Measurements from ENCODE around the gene FCRLA. TPM values are rescaled to one million over a fixed set of nuclear protein-coding genes. Genes with fewer than 3 reads are reported as not detected.
"Not testable (repeated sequence)": the region's sequence is repeated elsewhere in the genome, so short reads cannot be mapped to it uniquely, and the experiment has no call there.

Gene FCRLA
- total RNA-seq, 4 donors from 2014 or later = 0.19 to 2.2 (median 2.0) TPM; not detected in 1

DNA sequence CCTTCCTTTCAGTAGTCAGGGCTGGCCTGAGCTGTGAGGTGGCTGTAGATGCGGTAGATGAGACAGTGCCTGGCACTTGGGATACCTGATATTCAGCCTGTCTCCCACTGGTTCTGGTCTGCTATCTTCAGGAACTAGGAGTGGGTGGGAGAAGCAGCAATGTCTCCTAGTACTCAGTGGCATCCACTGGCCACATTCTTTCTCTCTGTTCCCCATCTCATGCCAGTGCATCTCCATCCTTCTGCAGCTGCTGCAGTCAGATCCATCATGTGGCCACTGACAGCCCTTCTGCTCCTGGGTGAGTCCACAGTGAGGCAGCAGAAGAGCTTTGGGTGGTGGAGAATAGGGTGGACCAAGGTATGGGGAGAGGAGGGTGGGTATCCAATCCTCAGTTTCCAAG is 15.4 kb downstream of the FCRLA start:
- no peak for TF ChIP-seq POLR2A (IDR thresholded peaks at IDR 0.05)
- TF ChIP-seq, protein P1, sequence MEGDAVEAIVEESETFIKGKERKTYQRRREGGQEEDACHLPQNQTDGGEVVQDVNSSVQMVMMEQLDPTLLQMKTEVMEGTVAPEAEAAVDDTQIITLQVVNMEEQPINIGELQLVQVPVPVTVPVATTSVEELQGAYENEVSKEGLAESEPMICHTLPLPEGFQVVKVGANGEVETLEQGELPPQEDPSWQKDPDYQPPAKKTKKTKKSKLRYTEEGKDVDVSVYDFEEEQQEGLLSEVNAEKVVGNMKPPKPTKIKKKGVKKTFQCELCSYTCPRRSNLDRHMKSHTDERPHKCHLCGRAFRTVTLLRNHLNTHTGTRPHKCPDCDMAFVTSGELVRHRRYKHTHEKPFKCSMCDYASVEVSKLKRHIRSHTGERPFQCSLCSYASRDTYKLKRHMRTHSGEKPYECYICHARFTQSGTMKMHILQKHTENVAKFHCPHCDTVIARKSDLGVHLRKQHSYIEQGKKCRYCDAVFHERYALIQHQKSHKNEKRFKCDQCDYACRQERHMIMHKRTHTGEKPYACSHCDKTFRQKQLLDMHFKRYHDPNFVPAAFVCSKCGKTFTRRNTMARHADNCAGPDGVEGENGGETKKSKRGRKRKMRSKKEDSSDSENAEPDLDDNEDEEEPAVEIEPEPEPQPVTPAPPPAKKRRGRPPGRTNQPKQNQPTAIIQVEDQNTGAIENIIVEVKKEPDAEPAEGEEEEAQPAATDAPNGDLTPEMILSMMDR (IDR thresholded peaks at IDR 0.05) = no peak
- H3K4me3 ChIP-seq (ENCODE audit: low read depth, poor library complexity, severe bottlenecking) = no peak overlapping the region
- intact Hi-C loops (cut with DNase I; ENCODE audit: low total_unique reads) = loop anchor here (10.0 kb wide), 1 partner anchor 238 kb away; no protein-coding TSS in a partner anchor
- DNase-seq (ENCODE audit: low spot score in 2 of 2) = no peak
- WGBS, 2 donors = 100% methylated on average over 1 of the region's 1 CpG

DNA sequence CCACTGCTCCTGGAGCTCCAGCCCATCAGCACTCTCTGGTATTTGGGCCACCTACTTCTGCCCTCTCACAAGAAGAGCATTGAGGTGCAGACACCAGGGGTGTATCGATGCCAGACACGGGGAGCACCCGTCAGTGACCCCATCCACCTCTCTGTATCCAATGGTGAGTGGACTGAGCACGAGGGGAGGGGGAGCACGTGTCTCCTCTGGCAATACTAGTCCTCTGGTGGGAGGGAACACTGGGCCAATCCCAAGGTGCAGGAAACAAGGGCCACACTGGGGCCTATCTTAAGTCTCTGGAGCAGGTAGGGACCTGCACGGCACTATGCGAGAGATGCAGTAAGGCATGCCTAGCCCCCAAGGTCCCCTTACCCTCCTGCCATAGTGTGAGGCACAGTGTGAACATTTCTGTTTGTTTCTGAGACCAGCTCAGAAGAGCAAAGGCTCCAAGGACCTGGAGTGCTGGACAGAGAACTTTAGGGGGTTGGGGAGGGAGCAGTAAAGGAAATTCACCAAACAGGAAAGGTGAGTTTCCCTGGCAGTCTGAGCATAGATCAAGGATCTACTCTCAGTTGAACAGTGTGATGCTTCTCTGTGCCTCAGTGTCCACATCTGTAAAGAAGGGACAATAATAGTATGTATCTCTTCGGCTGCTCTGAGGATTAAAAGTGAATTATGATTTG is 16.6 kb downstream of the FCRLA start:
- WGBS, 2 donors = 89 to 92% methylated on average over 8 of the region's 8 CpGs
- TF ChIP-seq, protein P1 (IDR thresholded peaks at IDR 0.05) = no peak
- no peak for TF ChIP-seq POLR2A (IDR thresholded peaks at IDR 0.05)
- no peak for DNase-seq (ENCODE audit: low spot score in 2 of 2)
- intact Hi-C loops (cut with DNase I; ENCODE audit: low total_unique reads) = loop anchor here (10.0 kb wide), 1 partner anchor 239 kb away; no protein-coding TSS in a partner anchor
- no peak overlapping the region for H3K4me3 ChIP-seq (ENCODE audit: low read depth, poor library complexity, severe bottlenecking)

DNA sequence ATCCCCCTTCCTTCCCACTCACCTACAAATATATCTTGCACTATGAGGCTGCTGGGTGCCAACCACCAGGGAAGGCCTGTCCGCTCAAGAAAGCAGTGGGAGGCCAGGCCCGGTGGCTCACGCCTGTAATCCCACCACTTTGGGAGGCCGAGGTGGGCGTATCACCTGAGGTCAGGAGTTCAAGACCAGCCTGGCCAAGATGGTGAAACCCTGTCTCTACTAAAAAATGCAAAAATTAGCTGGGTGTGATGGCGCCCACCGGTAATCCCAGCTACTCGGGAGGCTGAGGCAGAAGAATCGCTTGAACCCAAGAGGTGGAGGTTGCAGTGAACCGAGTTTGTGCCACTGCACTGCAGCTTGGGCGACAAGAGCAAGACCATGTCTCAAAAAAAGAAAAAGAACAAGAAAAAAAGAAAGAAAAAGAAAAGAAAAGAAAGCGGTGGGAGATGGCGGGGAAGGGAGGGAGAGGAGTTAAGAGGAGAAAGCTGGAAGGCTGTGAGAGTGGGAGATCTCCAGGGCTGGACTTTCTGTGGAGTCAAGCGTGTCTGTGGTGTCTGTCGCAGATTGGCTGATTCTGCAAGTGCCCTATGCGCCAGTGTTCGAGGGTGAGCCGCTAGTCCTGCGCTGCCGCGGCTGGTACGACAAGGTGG is 18.4 kb downstream of the FCRLA start:
- not testable (repeated sequence) for H3K4me3 ChIP-seq (ENCODE audit: low read depth, poor library complexity, severe bottlenecking); DNase-seq (ENCODE audit: low spot score in 2 of 2)
- intact Hi-C loops (cut with DNase I; ENCODE audit: low total_unique reads) = loop anchor here (10.0 kb wide), 1 partner anchor 241 kb away; no protein-coding TSS in a partner anchor
- WGBS, 2 donors = 46 to 51% methylated on average over 22 of the region's 22 CpGs

DNA sequence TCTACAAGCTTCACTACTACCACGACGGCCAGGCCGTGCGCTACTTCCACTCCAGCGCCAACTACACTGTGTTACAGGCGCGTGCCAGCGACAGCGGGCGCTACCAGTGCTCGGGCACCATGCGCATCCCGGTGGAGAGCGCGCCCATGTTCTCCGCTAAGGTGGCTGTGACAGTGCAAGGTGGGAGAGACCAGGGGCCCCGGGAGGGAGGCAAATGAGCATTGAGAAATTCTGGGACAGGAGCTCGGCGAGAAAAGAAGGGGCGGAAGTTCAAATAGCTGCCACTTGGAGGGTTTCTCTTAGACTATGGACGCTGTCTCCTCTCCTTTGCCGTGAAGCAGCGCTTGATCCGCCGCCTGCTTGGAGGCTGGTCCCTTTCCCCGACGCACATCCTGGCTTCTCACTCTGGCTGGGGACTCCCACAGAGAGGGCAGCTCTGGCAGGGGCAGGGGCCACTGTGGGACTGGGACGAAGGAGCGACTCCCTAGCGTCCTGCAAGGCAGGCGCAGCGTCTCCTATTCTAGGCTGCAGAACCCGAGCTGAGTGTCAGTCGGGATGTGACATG is 19.0 kb downstream of the FCRLA start:
- TF ChIP-seq POLR2A (IDR thresholded peaks at IDR 0.05) = no peak
- TF ChIP-seq, protein P1 (IDR thresholded peaks at IDR 0.05) = no peak
- peak; percentile 31 to 91 for DNase-seq (ENCODE audit: low spot score in 2 of 2)
- intact Hi-C loops (cut with DNase I; ENCODE audit: low total_unique reads) = loop anchor here (10.0 kb wide), 1 partner anchor 241 kb away; no protein-coding TSS in a partner anchor
- 1 to 2% methylated on average over 25 to 33 of the region's 34 CpGs for WGBS, 2 donors
- peak overlapping the region; percentile 55 for H3K4me3 ChIP-seq (ENCODE audit: low read depth, poor library complexity, severe bottlenecking)

DNA sequence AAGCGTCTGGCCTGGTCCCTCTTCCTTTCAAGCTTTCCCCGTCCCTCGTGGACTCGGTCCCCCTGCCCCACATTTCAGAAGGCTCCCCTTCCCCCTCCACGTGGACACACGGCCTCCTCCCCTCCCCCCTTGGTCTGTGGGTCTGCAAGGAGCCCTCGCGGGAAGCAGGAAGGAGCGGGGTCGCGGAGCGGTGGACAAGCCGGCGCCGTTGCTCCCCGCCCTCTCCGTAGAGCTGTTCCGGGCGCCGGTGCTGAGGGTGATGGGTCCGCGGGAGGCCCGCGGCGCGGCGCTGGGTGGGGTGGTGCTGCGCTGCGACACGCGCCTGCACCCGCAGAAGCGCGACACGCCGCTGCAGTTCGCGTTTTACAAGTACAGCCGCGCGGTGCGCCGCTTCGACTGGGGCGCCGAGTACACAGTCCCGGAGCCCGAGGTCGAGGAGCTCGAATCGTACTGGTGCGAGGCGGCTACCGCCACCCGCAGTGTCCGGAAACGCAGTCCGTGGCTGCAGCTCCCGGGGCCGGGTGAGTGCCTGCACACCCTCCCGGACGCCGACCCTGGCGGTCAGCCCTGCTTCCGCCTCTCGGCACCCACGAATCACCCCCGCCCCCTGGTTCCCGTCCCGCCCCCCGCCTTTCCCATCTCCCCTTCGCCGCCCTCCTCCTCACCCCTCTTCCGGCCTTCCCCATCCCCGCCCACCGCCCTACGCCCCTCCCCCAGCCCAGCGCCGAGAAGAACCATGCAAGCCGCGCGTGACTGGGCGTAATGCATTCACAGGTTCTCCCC is 19.6 kb downstream of the FCRLA start:
- peak overlapping the region; percentile 55 for H3K4me3 ChIP-seq (ENCODE audit: low read depth, poor library complexity, severe bottlenecking)
- intact Hi-C loops (cut with DNase I; ENCODE audit: low total_unique reads) = loop anchor here (10.0 kb wide), 1 partner anchor 242 kb away; no protein-coding TSS in a partner anchor
- no peak for TF ChIP-seq POLR2A (IDR thresholded peaks at IDR 0.05)
- TF ChIP-seq, protein P1 (IDR thresholded peaks at IDR 0.05) = no peak
- DNase-seq (ENCODE audit: low spot score in 2 of 2) = peak; percentile 85 to 97
- WGBS, 2 donors = 0% methylated on average over 57 to 61 of the region's 83 CpGs
